Measurements from ENCODE around the gene POU6F2. TPM values are rescaled to one million over a fixed set of nuclear protein-coding genes. Genes with fewer than 3 reads are reported as not detected.

The POU6F2 gene
- total and polyA plus RNA-seq, 2 donors (not counting 1 experiment from before 2014, with no cell fraction given) = 0.47 TPM; not detected in 1

DNA sequence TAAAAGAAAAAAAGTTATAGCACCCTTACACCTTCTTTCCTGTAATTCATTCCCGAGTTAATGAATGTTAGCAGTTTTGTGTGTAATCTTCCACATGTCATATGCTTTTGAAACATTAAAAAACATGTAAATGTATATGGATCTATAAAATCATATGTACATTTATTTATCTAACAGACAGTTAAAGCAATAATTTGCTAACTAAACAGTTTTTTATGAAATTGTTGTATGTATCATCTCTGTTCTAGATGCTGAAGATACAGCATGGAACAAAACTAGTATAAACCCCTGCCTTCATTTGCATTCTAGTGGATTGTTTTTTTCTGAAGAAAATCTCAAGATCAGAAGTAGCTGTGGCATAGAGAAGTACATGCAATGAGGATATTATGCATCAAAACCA is 165.0 kb downstream of the POU6F2 start:
- no peaks in the 10 kb centered on the region for H3K27me3 Mint-ChIP-seq
- DNase-seq = no peak
- Histone ChIP-seq H3K36me3 (replicated peaks in 1 of 2; ENCODE audit: control extremely low read depth in 1 of 2, control insufficient read depth in 1 of 2, extremely low read depth in 1 of 2, insufficient read depth in 2 of 2, low read length in 1 of 2) (no peaks in the 10 kb centered on the region), H3K4me2 (replicated peaks; ENCODE audit: low read depth, low read length, poor library complexity, severe bottlenecking) (no peak overlapping the region), H4K20me1 (ENCODE audit: control insufficient read depth, insufficient read depth, low read length, poor library complexity, severe bottlenecking) (no peaks in the 10 kb centered on the region), H3K9me3 (ENCODE audit: control extremely low read depth in 1 of 3, control insufficient read depth in 2 of 3, insufficient read depth in 1 of 3, low read length in 2 of 3) (peaks cover 0 to 8% (median 2%) of the 10 kb centered on the region in 3 donors), H3K27ac (ENCODE audit: low read length in 2 of 2) (no peak overlapping the region), H2AFZ (ENCODE audit: insufficient read depth, low read depth, low read length, poor library complexity, severe bottlenecking) (no peak overlapping the region), H3K27me3 (replicated peaks in 1 of 4; ENCODE audit: control extremely low read depth in 1 of 4, control insufficient read depth in 3 of 4, insufficient read depth in 4 of 4, low read length in 3 of 4) (no peaks in the 10 kb centered on the region), H3K4me3 (ENCODE audit: control extremely low read depth in 1 of 5, extremely low read depth in 1 of 5, insufficient read depth in 1 of 5, low read depth in 2 of 5, low read length in 4 of 5) (no peak overlapping the region), H3K4me1 (ENCODE audit: control insufficient read depth in 2 of 2, insufficient read depth in 2 of 2, low read length in 2 of 2) (no peaks in the 10 kb centered on the region), H3K79me2 (ENCODE audit: control insufficient read depth, insufficient read depth, low read length) (no peaks in the 10 kb centered on the region), H3K9ac (ENCODE audit: low read length) (no peak overlapping the region)
- peaks cover 3% of the 10 kb centered on the region for H3K9me3 Mint-ChIP-seq (ENCODE audit: insufficient read depth)
- intact Hi-C loops (cut with micrococcal nuclease) = no loop called here
- WGBS (ENCODE audit: insufficient coverage) = no CpG with 5 or more reads among the region's 1 CpG
- no peaks in the 10 kb centered on the region for H3K4me1 Mint-ChIP-seq
- TF ChIP-seq, protein P1, sequence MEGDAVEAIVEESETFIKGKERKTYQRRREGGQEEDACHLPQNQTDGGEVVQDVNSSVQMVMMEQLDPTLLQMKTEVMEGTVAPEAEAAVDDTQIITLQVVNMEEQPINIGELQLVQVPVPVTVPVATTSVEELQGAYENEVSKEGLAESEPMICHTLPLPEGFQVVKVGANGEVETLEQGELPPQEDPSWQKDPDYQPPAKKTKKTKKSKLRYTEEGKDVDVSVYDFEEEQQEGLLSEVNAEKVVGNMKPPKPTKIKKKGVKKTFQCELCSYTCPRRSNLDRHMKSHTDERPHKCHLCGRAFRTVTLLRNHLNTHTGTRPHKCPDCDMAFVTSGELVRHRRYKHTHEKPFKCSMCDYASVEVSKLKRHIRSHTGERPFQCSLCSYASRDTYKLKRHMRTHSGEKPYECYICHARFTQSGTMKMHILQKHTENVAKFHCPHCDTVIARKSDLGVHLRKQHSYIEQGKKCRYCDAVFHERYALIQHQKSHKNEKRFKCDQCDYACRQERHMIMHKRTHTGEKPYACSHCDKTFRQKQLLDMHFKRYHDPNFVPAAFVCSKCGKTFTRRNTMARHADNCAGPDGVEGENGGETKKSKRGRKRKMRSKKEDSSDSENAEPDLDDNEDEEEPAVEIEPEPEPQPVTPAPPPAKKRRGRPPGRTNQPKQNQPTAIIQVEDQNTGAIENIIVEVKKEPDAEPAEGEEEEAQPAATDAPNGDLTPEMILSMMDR (IDR thresholded peaks at IDR 0.05) = no peak
- TF ChIP-seq EZH2 (IDR thresholded peaks at IDR 0.05; ENCODE audit: borderline replicate concordance, insufficient read depth, low read depth, low read length, poor library complexity, severe bottlenecking) = no peak
- CTCF ChIA-PET = no interaction called here
- ATAC-seq (ENCODE audit: low read depth) = no peak
- POLR2A ChIA-PET = no interaction called here
- no peak overlapping the region for H3K4me3 Mint-ChIP-seq
- no peak overlapping the region for H3K27ac Mint-ChIP-seq

DNA sequence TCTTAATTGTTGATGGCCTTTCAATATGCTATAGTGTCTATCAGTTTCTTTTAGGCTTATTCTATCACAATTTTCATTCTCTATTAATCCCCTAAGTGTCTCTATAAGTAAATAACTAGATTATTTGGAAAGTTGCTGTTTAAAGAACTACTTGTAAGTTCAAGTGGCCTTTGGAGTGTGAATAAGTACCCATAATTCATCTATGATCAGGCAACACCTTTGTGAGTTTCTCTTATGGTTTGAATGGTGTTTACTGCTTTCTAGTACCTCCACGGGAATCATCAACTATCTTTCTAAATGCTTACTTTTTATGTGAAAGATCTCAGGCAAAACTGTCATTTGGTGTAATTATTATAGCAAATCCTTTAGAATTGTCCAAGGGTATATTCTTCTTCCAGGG is 166.7 kb downstream of the POU6F2 start:
- peaks cover 3% of the 10 kb centered on the region for H3K9me3 Mint-ChIP-seq (ENCODE audit: insufficient read depth)
- H3K27ac Mint-ChIP-seq = no peak overlapping the region
- intact Hi-C loops (cut with micrococcal nuclease) = no loop called here

More for the DNA sequence above, 166.7 kb downstream of the POU6F2 start:
- Mint-ChIP-seq H3K4me3 (no peak overlapping the region), H3K4me1 (no peaks in the 10 kb centered on the region), H3K27me3 (no peaks in the 10 kb centered on the region)
- H3K9me3 ChIP-seq (ENCODE audit: control extremely low read depth in 1 of 3, control insufficient read depth in 2 of 3, insufficient read depth in 1 of 3, low read length in 2 of 3) = peaks cover 0 to 8% (median 2%) of the 10 kb centered on the region in 3 donors
- H3K79me2 ChIP-seq (ENCODE audit: control insufficient read depth, insufficient read depth, low read length) = no peaks in the 10 kb centered on the region
- no peak for DNase-seq
- no peaks in the 10 kb centered on the region for H4K20me1 ChIP-seq (ENCODE audit: control insufficient read depth, insufficient read depth, low read length, poor library complexity, severe bottlenecking)
- WGBS (ENCODE audit: insufficient coverage) = no CpG with 5 or more reads among the region's 1 CpG
- no peak overlapping the region for H2AFZ ChIP-seq (ENCODE audit: insufficient read depth, low read depth, low read length, poor library complexity, severe bottlenecking)
- no peak overlapping the region for H3K27ac ChIP-seq (ENCODE audit: low read length in 2 of 2)
- TF ChIP-seq, protein P1 (IDR thresholded peaks at IDR 0.05) = no peak
- no peak for TF ChIP-seq EZH2 (IDR thresholded peaks at IDR 0.05; ENCODE audit: borderline replicate concordance, insufficient read depth, low read depth, low read length, poor library complexity, severe bottlenecking)
- CTCF ChIA-PET = no interaction called here
- H3K36me3 ChIP-seq (replicated peaks in 1 of 2; ENCODE audit: control extremely low read depth in 1 of 2, control insufficient read depth in 1 of 2, extremely low read depth in 1 of 2, insufficient read depth in 2 of 2, low read length in 1 of 2) = no peaks in the 10 kb centered on the region
- no peak overlapping the region for H3K4me3 ChIP-seq (ENCODE audit: control extremely low read depth in 1 of 5, extremely low read depth in 1 of 5, insufficient read depth in 1 of 5, low read depth in 2 of 5, low read length in 4 of 5)
- no peaks in the 10 kb centered on the region for H3K27me3 ChIP-seq (replicated peaks in 1 of 4; ENCODE audit: control extremely low read depth in 1 of 4, control insufficient read depth in 3 of 4, insufficient read depth in 4 of 4, low read length in 3 of 4)
- no peak for ATAC-seq (ENCODE audit: low read depth)
- H3K4me1 ChIP-seq (ENCODE audit: control insufficient read depth in 2 of 2, insufficient read depth in 2 of 2, low read length in 2 of 2) = no peaks in the 10 kb centered on the region
- POLR2A ChIA-PET = no interaction called here
- no peak overlapping the region for H3K4me2 ChIP-seq (replicated peaks; ENCODE audit: low read depth, low read length, poor library complexity, severe bottlenecking)
- no peak overlapping the region for H3K9ac ChIP-seq (ENCODE audit: low read length)
